NCI-H1105 treated with DMSO at 0.1 percent for 48 hours (cell line): Measurements from ENCODE around the gene AMER1.

ENCODE experiments used
- DNase-seq: peaks from one replicate; lab custom pipeline; 2025; lab: John Stamatoyannopoulos, UW

Gene AMER1

DNA sequence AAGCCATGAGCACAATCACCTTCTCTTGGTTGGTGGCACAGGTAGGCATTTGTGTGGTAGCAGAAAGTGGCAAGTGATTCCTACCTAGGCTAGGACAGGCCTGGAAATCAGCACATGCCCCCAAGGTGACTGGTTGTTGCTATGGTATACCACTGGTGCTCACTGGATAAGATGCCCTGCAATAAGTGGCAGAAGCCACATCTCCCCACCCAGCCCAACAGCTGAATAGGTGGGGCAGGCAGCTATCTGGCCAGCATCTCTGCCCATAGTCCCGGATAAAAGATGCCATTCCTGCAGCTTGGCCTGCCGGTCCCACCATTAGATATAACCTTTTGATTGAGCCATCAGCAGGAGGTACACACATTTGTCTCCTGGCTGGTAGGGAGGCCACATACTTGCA lies 21.1 kb downstream of the AMER1 start:
- DNase-seq = no peak

GRCh38 chrX:64182208-64182607 lies 23.3 kb downstream of the AMER1 start:
- DNase-seq = peak; percentile 12

DNA sequence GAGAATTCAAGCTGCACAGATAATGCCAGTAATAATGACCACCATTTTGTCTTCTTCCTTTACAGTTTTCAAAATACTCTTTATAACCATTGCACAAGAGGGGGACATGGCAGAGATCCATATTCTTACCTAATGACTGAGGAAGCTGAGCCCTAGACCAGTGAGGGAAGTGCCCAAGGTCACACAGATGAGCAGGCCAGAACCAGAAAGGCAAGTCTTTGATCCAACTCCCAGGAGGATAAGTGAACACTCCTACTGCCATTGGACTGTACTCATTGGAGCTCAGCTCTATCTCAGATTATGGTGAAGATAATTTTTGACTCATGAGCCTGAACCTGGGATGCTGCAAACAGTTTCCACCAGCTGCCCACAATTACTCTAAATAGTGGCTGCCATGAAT lies 28.6 kb downstream of the AMER1 start:
- no peak for DNase-seq

DNA sequence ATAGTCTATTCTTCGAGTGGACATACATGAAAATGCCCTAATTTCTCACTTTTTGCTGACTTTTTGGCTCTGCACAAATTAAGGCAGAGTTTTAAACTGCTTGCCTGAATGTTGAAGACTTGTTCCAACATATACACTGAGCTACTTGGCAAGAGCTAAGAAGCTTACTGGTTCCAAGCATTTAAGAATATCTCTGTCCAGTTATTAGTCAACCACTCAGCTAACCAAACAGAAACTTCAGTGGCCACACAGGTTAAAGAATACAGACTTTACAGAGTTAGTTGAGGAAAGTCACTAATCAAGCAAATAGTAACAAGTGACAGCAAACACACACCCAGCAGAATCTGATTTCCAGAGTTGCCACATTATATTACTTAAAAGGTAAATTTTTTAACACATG lies 35.5 kb downstream of the AMER1 start:
- no peak for DNase-seq

DNA sequence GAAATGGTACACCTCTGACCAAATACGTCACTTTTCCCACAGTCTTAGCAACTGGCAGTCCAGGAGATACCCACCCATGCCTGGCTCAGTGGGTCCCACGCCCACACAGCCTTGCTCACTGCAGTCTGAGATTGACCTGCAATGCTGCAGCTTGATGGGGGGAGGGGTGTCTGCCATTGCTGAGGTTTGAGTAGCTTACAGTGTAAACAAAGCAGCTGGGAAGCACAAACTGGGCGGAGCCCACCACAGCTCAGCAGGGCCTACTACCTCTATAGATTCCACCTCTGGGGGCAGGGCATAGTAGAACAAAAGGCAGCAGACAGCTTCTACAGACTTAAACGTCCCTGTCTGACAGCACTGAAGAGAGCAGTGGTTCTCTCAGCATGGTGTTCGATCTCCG lies 52.7 kb downstream of the AMER1 start:
- no peak for DNase-seq

DNA sequence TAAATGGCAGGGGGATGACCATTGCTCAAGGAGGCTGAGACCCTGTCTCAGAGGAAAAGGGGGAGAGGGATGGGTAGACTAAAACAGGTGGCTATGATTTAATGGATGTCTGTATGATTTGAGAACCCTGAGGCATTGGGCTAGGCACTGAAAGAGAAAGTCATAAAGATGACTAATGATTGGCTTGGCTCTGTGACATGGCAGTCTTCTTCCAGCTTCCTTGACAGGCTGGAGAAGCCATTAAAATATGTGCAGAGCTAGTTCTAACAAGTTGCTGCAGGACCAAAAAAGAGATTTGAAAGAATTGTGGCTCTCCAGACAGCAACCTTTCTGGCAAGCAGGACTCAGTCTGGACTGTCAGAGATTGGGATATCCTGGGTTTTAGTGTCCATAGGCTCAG lies 53.6 kb downstream of the AMER1 start:
- DNase-seq = no peak

- no peak for DNase-seq
Observed at GRCh38 chrX:64150775-64151174, 54.7 kb downstream of the AMER1 start.
